Measurements from ENCODE around the gene CX3CR1. TPM values are rescaled to one million over a fixed set of nuclear protein-coding genes. Genes with fewer than 3 reads are reported as not detected.
A peak's percentile ranks its signal among the peaks of the same experiment; 100 is the strongest.

CX3CR1 gene
- total RNA-seq, 3 donors from 2014 or later, result 0.67 to 0.94 (median 0.70) TPM

GRCh38 chr3:39267631-39268548, 11.9 kb downstream of the CX3CR1 start:
- Histone ChIP-seq H3K4me1 (ENCODE audit: low read depth) (no peaks in the 10 kb centered on the region), H3K36me3 (ENCODE audit: low read depth) (no peaks in the 10 kb centered on the region), H3K9me3 (no peaks in the 10 kb centered on the region), H3K4me3 (no peak overlapping the region)
- TF ChIP-seq, protein P1, sequence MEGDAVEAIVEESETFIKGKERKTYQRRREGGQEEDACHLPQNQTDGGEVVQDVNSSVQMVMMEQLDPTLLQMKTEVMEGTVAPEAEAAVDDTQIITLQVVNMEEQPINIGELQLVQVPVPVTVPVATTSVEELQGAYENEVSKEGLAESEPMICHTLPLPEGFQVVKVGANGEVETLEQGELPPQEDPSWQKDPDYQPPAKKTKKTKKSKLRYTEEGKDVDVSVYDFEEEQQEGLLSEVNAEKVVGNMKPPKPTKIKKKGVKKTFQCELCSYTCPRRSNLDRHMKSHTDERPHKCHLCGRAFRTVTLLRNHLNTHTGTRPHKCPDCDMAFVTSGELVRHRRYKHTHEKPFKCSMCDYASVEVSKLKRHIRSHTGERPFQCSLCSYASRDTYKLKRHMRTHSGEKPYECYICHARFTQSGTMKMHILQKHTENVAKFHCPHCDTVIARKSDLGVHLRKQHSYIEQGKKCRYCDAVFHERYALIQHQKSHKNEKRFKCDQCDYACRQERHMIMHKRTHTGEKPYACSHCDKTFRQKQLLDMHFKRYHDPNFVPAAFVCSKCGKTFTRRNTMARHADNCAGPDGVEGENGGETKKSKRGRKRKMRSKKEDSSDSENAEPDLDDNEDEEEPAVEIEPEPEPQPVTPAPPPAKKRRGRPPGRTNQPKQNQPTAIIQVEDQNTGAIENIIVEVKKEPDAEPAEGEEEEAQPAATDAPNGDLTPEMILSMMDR (IDR thresholded peaks at IDR 0.05), result no peak
- DNase-seq, result no peak
- intact Hi-C loops (cut with DNase I, micrococcal nuclease), result no loop called here
- peak; percentile 31 for ATAC-seq

- DNase-seq (no peak), ATAC-seq (no peak)
- H3K36me3 ChIP-seq (ENCODE audit: low read depth), result no peaks in the 10 kb centered on the region
- no peak overlapping the region for H3K4me3 ChIP-seq
- H3K4me1 ChIP-seq (ENCODE audit: low read depth), result no peaks in the 10 kb centered on the region
- H3K9me3 ChIP-seq, result no peaks in the 10 kb centered on the region
- TF ChIP-seq, protein P1 (IDR thresholded peaks at IDR 0.05), result no peak
- intact Hi-C loops (cut with DNase I, micrococcal nuclease), result no loop called here
Observed at GRCh38 chr3:39264053-39264452, 15.8 kb downstream of the CX3CR1 start.

GRCh38 chr3:39263576-39263975, 16.3 kb downstream of the CX3CR1 start:
- TF ChIP-seq, protein P1 (IDR thresholded peaks at IDR 0.05), result no peak
- intact Hi-C loops (cut with DNase I, micrococcal nuclease), result no loop called here
- Histone ChIP-seq H3K9me3 (no peaks in the 10 kb centered on the region), H3K4me1 (ENCODE audit: low read depth) (no peaks in the 10 kb centered on the region), H3K36me3 (ENCODE audit: low read depth) (no peaks in the 10 kb centered on the region), H3K4me3 (no peak overlapping the region)
- no peak for ATAC-seq
- DNase-seq, result no peak

DNA sequence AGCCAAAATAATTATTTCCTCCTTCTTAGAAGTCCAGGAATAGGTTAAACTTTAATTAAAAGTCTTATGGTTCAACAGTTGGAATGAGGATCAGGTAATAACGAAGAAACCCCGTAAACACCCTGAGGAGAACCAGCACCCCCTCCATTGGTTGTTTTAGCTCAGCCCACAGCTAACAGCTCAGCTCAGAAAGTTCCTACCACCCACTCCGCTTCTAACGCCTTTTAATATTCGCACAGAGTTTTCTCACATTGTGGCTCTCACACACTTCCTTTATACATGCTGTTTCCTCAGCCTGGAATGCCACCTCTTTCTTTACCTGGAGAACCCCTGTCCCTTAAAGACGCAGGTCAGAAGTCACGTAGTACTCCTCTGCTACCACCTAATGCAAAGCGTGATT, 17.0 kb downstream of the CX3CR1 start:
- Histone ChIP-seq H3K9me3 (no peaks in the 10 kb centered on the region), H3K36me3 (ENCODE audit: low read depth) (no peaks in the 10 kb centered on the region), H3K4me3 (no peak overlapping the region), H3K4me1 (ENCODE audit: low read depth) (no peaks in the 10 kb centered on the region)
- no peak for DNase-seq
- intact Hi-C loops (cut with DNase I, micrococcal nuclease), result no loop called here
- TF ChIP-seq, protein P1 (IDR thresholded peaks at IDR 0.05), result no peak
- ATAC-seq, result no peak

- DNase-seq, result no peak
- no peaks in the 10 kb centered on the region for H3K36me3 ChIP-seq (ENCODE audit: low read depth)
- intact Hi-C loops (cut with DNase I, micrococcal nuclease), result no loop called here
- H3K4me3 ChIP-seq, result no peak overlapping the region
- TF ChIP-seq, protein P1 (IDR thresholded peaks at IDR 0.05), result no peak
- H3K9me3 ChIP-seq, result no peaks in the 10 kb centered on the region
- no peak for ATAC-seq
- no peaks in the 10 kb centered on the region for H3K4me1 ChIP-seq (ENCODE audit: low read depth)
Observed at GRCh38 chr3:39261726-39262125, 18.1 kb downstream of the CX3CR1 start.

Data from mucosa of descending colon (tissue), 3 donors.